Stimulated activated CD4-positive, alpha-beta T cell treated with anti-CD3 and anti-CD28 coated beads, Interleukin-12 subunit alpha, Interleukin-12 subunit beta, amount 100 ng/mL, for 24 hours (primary cell): ENCODE data around the gene REM1.
"Not testable (repeated sequence)": the region's sequence is repeated elsewhere in the genome, so short reads cannot be mapped to it uniquely, and the experiment has no call there.

Experiments used
- DNase-seq, 2 experiments: peaks; one replicate each; pipeline ENCODE4 v3.0.0-alpha.2; 2020; ENCODE audit warnings: low read depth in 2 of 2

REM1 gene

GRCh38 chr20:31485450-31486339 is 10.6 kb downstream of the REM1 start:
- peak in 1 of 2 experiments; percentile 34 for DNase-seq

GRCh38 chr20:31488115-31488514 is 13.0 kb downstream of the REM1 start:
- no peak for DNase-seq

- no peak for DNase-seq
These were observed 14.1 kb downstream of the REM1 start for GRCh38 chr20:31489152-31489551.

- DNase-seq: no peak
These were observed 15.7 kb downstream of the REM1 start for GRCh38 chr20:31490752-31491151.

GRCh38 chr20:31494131-31494530 is 19.0 kb downstream of the REM1 start:
- DNase-seq: no peak

- DNase-seq: no peak
These were observed 21.7 kb downstream of the REM1 start for GRCh38 chr20:31496761-31497295.

- no peak for DNase-seq
These were observed 22.9 kb downstream of the REM1 start for GRCh38 chr20:31497838-31498540.

- no peak for DNase-seq
These were observed 25.4 kb downstream of the REM1 start for GRCh38 chr20:31500527-31500926.

GRCh38 chr20:31502884-31503673 is 28.0 kb downstream of the REM1 start:
- peak; percentile 56 to 66 for DNase-seq

- DNase-seq: no peak
These were observed 30.8 kb downstream of the REM1 start for GRCh38 chr20:31505903-31506302.

GRCh38 chr20:31508517-31509244 is 33.6 kb downstream of the REM1 start:
- DNase-seq: no peak

- DNase-seq: peak; percentile 73 to 78
These were observed 39.3 kb downstream of the REM1 start, which contains the start of gene HM13 for GRCh38 chr20:31514154-31515071. Gene HM13 (plus strand): TSS chr20:31514442. CDS start chr20:31514552, 110 bp downstream.

- no peak for DNase-seq
These were observed 40.1 kb downstream of the REM1 start for GRCh38 chr20:31515072-31515774.

GRCh38 chr20:31515775-31516107 is 40.7 kb downstream of the REM1 start:
- no peak for DNase-seq

GRCh38 chr20:31516166-31516565 is 41.1 kb downstream of the REM1 start:
- no peak for DNase-seq

- no peak for DNase-seq
These were observed 41.6 kb downstream of the REM1 start for GRCh38 chr20:31516651-31517050.

GRCh38 chr20:31517373-31517772 is 42.3 kb downstream of the REM1 start:
- no peak for DNase-seq

- not testable (repeated sequence) for DNase-seq
These were observed 46.2 kb downstream of the REM1 start for GRCh38 chr20:31521267-31521666.

- DNase-seq: no peak
These were observed 47.6 kb downstream of the REM1 start for GRCh38 chr20:31522731-31523130.
